ENCODE results near the gene CHMP4A.
A peak's percentile ranks its signal among the peaks of the same experiment; 100 is the strongest.

CHMP4A gene

DNA sequence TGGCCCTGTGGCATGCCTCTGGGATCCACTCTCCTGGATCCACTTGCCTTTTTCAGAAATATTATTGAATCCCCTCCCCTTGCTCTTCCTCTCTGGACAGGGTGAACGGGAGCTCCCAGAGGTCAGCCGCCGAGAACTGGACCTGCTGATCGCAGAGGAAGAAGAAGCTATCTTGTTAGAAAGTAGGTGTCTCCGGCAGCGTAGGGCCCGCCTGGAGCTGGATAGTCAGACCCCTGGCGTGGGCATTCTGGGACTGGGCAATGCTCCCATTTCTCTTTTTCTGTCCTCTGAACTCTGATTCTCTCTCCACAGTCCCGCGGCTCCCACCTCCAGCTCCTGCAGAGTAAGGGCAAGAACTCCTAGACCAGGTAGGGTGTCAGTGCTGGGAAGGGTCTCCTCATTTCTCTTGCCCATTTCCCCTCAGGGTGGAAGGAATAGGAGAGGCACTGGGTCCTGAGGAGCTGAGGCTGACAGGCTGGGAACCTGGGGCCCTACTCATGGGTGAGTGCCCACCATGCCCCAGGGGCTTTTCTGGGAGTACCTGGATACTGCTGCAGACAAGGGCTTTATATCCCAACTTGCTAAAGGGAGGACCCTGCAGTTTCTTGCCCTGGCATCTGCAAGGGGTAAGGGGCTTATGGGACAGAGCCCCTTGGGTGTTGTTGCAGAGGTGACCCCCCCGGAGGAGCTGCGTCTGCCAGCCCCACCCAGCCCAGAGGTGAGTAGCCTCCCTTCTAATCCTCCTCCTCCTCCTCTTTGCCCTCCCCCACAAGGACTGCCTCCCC, 36.1 kb downstream of the CHMP4A start:
- no peak for DNase-seq

- no peak for DNase-seq
Measured at GRCh38 chr14:24176599-24176998, 36.7 kb downstream of the CHMP4A start.

DNA sequence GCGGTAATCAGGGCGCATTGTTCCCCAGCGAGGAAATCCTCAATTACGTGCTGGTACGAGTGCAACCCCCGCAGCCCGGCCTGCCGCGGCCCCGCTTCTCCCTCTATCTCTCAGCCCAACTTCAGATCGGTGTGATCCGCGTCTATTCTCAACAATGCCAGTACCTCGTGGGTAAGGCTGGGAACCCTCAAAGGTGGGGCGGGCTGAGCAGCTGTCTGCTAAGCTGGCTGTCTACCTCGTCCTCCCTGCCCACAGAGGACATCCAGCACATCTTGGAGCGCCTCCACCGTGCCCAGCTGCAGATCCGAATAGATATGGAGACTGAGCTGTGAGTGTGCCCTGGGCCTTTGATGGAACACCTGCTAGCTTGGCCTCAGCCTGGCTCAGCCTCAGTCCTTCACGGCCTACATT, 40.4 kb downstream of the CHMP4A start:
- DNase-seq: no peak

DNA sequence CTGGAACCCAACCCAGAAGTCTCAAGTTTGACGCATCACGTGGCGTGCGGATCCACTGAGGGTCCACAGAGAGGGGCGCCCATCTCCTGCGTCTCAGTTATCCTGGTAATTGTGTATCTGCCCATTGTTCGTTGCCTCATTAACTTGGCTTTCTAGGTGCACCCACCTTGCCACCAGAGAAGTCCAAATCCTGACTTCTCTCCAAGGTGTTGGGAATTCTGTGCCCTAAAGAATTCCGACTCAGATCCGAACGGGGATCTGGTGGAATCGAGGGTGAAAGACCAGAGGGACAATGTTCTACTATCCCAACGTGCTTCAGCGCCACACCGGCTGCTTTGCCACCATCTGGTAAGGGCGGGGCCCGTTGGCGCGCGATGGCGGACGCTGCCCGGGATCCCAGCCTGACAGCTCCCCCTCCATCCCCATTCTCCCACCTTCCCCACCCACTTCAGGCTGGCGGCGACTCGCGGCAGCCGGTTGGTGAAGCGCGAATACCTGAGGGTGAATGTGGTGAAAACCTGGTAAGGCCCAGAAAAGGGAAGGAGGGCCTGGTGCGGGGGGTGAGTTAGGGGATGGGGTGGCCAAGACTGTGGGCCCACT, 40.9 kb downstream of the CHMP4A start:
- no peak for DNase-seq

DNA sequence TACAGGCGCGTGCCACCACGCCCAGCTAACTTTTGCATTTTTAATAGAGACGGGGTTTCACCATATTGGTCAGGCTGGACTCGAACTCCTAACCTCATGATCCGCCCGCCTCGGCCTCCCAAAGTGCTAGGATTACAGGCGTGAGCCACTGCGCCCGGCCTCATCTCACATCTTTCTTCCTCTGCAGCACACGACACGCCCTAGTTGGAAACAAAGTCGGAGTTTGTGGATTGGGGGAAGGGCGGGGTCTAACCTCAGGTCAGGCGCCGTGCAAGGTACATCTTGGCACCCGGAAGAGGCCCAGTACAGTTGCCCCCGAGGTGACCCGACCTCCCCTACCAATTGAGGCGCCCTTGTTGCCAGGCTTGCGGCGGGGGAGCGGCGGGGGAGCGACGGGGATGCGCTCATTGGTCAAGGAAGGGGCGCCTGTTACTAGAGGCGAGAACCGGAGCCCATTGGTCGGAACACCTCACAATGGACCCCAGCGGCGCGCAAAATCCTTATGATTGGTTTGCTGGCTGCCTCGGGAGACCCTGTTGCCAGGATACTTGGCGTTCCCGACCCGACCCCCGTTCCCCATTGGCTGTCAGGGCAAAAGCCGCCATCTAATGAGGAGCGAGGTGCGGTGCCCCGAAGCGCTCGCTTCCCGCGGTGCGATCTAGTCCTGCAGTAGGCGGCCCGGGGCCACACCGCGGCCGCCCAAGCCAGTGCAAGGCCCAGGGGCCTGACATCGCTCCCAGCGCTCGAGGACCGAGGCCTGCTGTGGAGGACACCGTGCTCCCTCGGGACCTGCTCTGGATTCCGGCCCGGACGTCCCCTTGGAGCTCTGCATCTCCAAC, 41.6 kb downstream of the CHMP4A start, which contains the start of gene REC8:
Gene REC8, plus strand, starts transcription at position 659 of the 839 bp plus-strand sequence. CDS start 473 bp downstream, outside the sequence.
- DNase-seq: peak; percentile 85 to 92

- no peak for DNase-seq
Measured at GRCh38 chr14:24167469-24168114, 45.7 kb downstream of the CHMP4A start.

DNA sequence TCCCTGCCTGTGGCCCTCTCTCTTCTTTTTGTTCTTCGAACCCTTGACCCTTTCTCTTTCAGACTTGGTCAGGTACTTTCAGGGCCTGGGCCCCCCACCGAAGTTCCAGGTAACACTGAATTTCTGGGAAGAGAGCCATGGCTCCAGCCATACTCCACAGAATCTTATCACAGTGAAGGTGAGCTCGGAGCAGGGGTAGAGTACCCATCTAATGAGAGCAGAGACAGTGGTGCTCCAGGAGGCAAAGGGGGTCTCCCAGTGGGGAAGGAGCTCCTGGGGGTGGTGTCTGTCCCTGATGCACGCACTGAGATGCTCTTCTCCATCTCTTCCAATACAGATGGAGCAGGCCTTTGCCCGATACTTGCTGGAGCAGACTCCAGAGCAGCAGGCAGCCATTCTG, 47.5 kb downstream of the CHMP4A start:
- DNase-seq: no peak

DNA sequence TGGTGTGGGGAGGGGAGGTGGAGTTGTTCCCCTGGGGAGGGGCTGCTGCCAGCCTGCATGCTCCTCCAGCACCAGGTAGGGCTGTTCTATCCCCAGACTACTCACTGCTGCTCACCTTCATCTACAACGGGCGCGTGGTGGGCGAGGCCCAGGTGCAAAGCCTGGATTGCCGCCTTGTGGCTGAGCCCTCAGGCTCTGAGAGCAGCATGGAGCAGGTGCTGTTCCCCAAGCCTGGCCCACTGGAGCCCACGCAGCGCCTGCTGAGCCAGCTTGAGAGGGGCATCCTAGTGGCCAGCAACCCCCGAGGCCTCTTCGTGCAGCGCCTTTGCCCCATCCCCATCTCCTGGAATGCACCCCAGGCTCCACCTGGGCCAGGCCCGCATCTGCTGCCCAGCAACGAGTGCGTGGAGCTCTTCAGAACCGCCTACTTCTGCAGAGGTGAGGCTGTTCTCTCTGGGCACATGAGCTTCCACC, 48.7 kb downstream of the CHMP4A start:
- DNase-seq: no peak

- no peak for DNase-seq
Measured at GRCh38 chr14:24162093-24162492, 51.2 kb downstream of the CHMP4A start.

DNA sequence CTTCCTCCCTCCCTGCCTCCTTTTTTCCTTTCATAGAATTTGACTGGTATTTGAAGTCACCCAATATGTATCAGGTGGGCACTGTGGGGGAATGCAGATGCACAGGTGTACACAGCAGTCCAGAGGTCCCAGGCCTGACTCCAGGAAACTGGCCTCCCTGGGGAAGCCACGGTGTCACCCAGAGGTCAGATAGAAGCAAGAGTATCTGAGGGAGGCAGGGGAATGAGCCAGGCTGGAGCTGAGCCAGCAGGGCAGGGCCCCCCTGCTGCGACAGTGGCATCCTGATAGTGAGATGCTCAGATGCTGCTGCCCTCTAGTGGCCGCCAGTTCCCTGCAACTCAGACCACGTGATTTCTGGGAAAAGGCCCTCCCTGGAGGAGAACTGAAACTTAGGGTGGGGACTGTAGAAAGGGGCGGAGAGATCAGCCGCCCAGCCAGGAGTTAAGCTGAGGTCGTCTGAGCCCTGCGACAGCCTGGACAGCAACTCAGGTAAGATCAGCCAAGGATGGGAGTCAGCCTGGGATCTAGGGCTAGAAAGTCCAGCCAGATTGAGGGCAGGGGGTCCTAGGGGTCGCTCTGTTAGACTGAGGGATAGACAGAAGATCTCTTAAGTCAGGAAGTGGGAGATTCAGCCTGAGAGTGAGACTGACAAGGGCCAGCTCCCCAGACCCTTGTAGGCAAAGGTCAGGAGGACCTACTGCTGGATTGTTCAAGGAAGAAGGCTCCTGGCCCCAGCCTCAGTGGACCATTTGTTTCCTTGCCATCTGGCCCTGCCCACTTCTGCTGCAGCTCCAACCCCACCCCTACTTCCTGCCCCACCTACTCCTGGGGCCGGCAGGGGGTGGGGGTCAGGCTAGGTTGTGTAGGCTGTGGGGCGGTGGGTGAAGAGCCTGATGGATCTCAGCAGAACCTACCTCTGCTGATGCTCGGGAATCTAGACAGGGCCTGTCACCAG, 52.2 kb downstream of the CHMP4A start, which contains the start of gene IRF9:
Gene IRF9, plus strand, starts transcription at position 416 of the 955 bp plus-strand sequence. CDS start 880 bp downstream, outside the sequence.
- peak in 1 of 2 experiments; percentile 65 for DNase-seq

DNA sequence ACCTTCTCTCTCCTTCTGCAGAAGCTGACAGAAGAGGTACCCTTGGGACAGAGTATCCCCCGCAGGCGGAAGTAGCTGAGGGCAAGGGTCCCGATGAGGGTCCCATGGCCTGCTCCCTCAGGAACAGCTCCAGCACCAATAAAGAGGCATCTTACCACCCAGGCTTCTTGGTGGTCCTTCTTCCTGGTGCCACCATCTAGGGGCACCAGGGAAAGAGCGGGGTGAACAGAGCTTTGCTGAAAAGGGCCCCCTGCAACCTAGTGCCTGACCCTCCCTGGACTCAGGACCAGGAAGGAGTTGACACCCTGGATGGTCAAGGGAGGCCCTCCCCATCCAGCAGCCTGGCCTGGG, 52.8 kb downstream of the CHMP4A start:
- no peak for DNase-seq

GRCh38 chr14:24159777-24160498, 53.4 kb downstream of the CHMP4A start:
- no peak for DNase-seq

Data from cerebellar nuclear complex (tissue), 1 donor.